ENCODE measurements around the gene RBM33.

The RBM33 gene

GRCh38 chr7:155804897-155805825, 160.7 kb downstream of the RBM33 start:
- peak overlapping the region; percentile 45 for H3K4me3 ChIP-seq (ENCODE audit: low read depth, low read length)
- in situ Hi-C loops (cut with HindIII; ENCODE audit: low pct_ligation_motif_present, low sequenced_read_pairs): no loop called here
- peak; percentile 54 for DNase-seq
- no peak overlapping the region for H3K27ac ChIP-seq
- peaks cover 37% of the 10 kb centered on the region for H3K27me3 ChIP-seq (replicated peaks)
- peak; percentile 70 for TF ChIP-seq CTCF (IDR thresholded peaks at IDR 0.05; ENCODE audit: low read depth, low read length, missing control alignments)
- no peaks in the 10 kb centered on the region for H3K36me3 ChIP-seq (replicated peaks)

GRCh38 chr7:155805826-155806095, 161.3 kb downstream of the RBM33 start:
- no peak overlapping the region for H3K27ac ChIP-seq
- no peaks in the 10 kb centered on the region for H3K36me3 ChIP-seq (replicated peaks)
- H3K4me3 ChIP-seq (ENCODE audit: low read depth, low read length): peak overlapping the region; percentile 45
- no peak for TF ChIP-seq CTCF (IDR thresholded peaks at IDR 0.05; ENCODE audit: low read depth, low read length, missing control alignments)
- no peak for DNase-seq
- H3K27me3 ChIP-seq (replicated peaks): peaks cover 43% of the 10 kb centered on the region
- in situ Hi-C loops (cut with HindIII; ENCODE audit: low pct_ligation_motif_present, low sequenced_read_pairs): no loop called here

GRCh38 chr7:155806096-155806871, 161.8 kb downstream of the RBM33 start:
- Histone ChIP-seq H3K36me3 (replicated peaks) (no peaks in the 10 kb centered on the region), H3K27ac (no peak overlapping the region), H3K4me3 (ENCODE audit: low read depth, low read length) (peak overlapping the region; percentile 5), H3K27me3 (replicated peaks) (peaks cover 48% of the 10 kb centered on the region)
- peak; percentile 39 for TF ChIP-seq CTCF (IDR thresholded peaks at IDR 0.05; ENCODE audit: low read depth, low read length, missing control alignments)
- in situ Hi-C loops (cut with HindIII; ENCODE audit: low pct_ligation_motif_present, low sequenced_read_pairs): no loop called here
- no peak for DNase-seq

GRCh38 chr7:155807065-155807671, 162.7 kb downstream of the RBM33 start:
- in situ Hi-C loops (cut with HindIII; ENCODE audit: low pct_ligation_motif_present, low sequenced_read_pairs): no loop called here
- no peak for TF ChIP-seq CTCF (IDR thresholded peaks at IDR 0.05; ENCODE audit: low read depth, low read length, missing control alignments)
- Histone ChIP-seq H3K36me3 (replicated peaks) (no peaks in the 10 kb centered on the region), H3K4me3 (ENCODE audit: low read depth, low read length) (no peak overlapping the region), H3K27ac (no peak overlapping the region), H3K27me3 (replicated peaks) (peaks cover 54% of the 10 kb centered on the region)
- no peak for DNase-seq

- H3K27ac ChIP-seq: no peak overlapping the region
These were observed 163.5 kb downstream of the RBM33 start for GRCh38 chr7:155807789-155808548.

More at GRCh38 chr7:155807789-155808548, 163.5 kb downstream of the RBM33 start:
- in situ Hi-C loops (cut with HindIII; ENCODE audit: low pct_ligation_motif_present, low sequenced_read_pairs): no loop called here
- Histone ChIP-seq H3K27me3 (replicated peaks) (peaks cover 52% of the 10 kb centered on the region), H3K36me3 (replicated peaks) (no peaks in the 10 kb centered on the region), H3K4me3 (ENCODE audit: low read depth, low read length) (no peak overlapping the region)
- DNase-seq: no peak
- no peak for TF ChIP-seq CTCF (IDR thresholded peaks at IDR 0.05; ENCODE audit: low read depth, low read length, missing control alignments)
